C4-2B (cell line): ENCODE data around the gene IFNA16.

Source experiments
- CTCF ChIP-seq: fragments of 450-650 bp; conservative IDR thresholded peaks from 2 replicates; pipeline ENCODE4 v1.5.1; 2017; ENCODE audit warnings: mild to moderate bottlenecking
- ZFX ChIP-seq: fragments of 450-650 bp; IDR thresholded peaks from 2 replicates; pipeline ENCODE4 v1.6.1; 2017

GRCh38 chr9:21171351-21171750 is 45.8 kb downstream of the IFNA16 start:
- TF ChIP-seq CTCF (no peak), ZFX (no peak)
